Activated B cell treated with CpG ODN at 0.5 μM for 24 hours (primary cell): Measurements from ENCODE around the gene IFFO2. TPM values are rescaled to one million over a fixed set of nuclear protein-coding genes. Genes with fewer than 3 reads are reported as not detected.

Experiments used
- ATAC-seq: fragments of 200-7000 bp; cut with Tn5 transposase; one replicate; pipeline ENCODE4 v1.10.0; 2021; ENCODE audit warnings: low read depth, mild to moderate bottlenecking, moderate library complexity
- CTCF ChIA-PET: fragments of 350-600 bp; sonication (Branson Sonifier 250); formaldehyde crosslinking; loops from one replicate; lab custom pipeline; 2021; ENCODE audit warnings: antibody characterized with exemption; lab: Charles Lee
- POLR2A ChIA-PET: fragments of 350-600 bp; sonication (Branson Sonifier 250); formaldehyde crosslinking; loops from one replicate; lab custom pipeline; 2021; ENCODE audit warnings: antibody characterized with exemption; lab: Charles Lee
- DNase-seq: peaks from one replicate; pipeline ENCODE4 v3.0.0; 2022
- H3K27ac Mint-ChIP-seq: one replicate; pipeline ENCODE4 v1.8.0; 2020; ENCODE audit warnings: mixed read lengths
- H3K27me3 Mint-ChIP-seq: one replicate; pipeline ENCODE4 v1.8.0; 2021; ENCODE audit warnings: mixed read lengths
- H3K36me3 Mint-ChIP-seq: one replicate; pipeline ENCODE4 v1.8.0; 2021; ENCODE audit warnings: low read depth, mixed read lengths
- H3K4me1 Mint-ChIP-seq: one replicate; pipeline ENCODE4 v1.8.0; 2021; ENCODE audit warnings: mixed read lengths
- H3K4me3 Mint-ChIP-seq: one replicate; pipeline ENCODE4 v1.8.0; 2020; ENCODE audit warnings: mild to moderate bottlenecking, mixed read lengths
- H3K9me3 Mint-ChIP-seq: one replicate; pipeline ENCODE4 v1.8.0; 2020; ENCODE audit warnings: mixed read lengths
- intact Hi-C: fragments of 100-400 bp; cut with micrococcal nuclease; formaldehyde crosslinking; loops from one replicate; pipeline ENCODE4 v1.15.1; 2024
- total RNA-seq: library from RNA; stranded (reverse); gene quantifications from 2 replicates; pipeline ENCODE4 v1.2.3, GENCODE V29; 2022
- TF ChIP-seq, protein P1 (sequence below): fragments of 200-600 bp; IDR thresholded peaks from one replicate; pipeline ENCODE4 v1.8.0; 2022; ENCODE audit warnings: antibody characterized with exemption, mild to moderate bottlenecking

Gene IFFO2
- total RNA-seq, 1 donor from 2014 or later: 13.0 TPM

DNA sequence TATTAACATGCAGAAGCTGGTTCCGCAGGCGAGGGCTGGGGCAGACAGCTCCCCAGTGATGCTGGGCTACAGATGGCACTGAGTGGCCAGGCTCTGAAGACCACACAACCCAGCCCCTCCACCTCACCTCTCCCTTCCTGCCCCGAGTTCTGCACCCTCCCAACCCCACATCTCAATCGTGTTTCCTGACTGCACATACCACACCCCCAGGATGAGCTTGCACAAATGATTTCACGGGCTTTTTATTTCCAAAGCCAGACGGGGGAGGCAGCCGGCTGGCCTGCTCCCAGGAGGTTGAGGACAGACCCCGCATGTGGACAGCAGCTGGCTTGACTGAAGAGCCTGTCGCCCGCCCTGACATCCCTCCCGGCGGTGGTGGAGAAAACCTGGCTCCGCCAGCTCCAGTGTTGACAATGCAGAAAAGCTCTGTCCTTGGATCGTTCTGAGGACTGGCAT, 32.7 kb downstream of the IFFO2 start:
- POLR2A ChIA-PET: interaction anchor here (1.1 to 1.5 kb wide), 3 partner anchors 21 to 27 kb away, joined by 3 to 6 read pairs (median 4); partner anchors contain the start of gene ALDH4A1
- Mint-ChIP-seq H3K4me3 (no peak overlapping the region), H3K27ac (no peak overlapping the region), H3K4me1 (peaks cover 54% of the 10 kb centered on the region), H3K36me3 (peaks cover 19% of the 10 kb centered on the region), H3K27me3 (no peaks in the 10 kb centered on the region), H3K9me3 (no peaks in the 10 kb centered on the region)
- CTCF ChIA-PET: interaction anchor here (1.2 to 5.4 kb wide), 3 partner anchors 10 to 27 kb away, joined by 4 to 53 read pairs (median 5); no protein-coding TSS in a partner anchor
- TF ChIP-seq, protein P1, sequence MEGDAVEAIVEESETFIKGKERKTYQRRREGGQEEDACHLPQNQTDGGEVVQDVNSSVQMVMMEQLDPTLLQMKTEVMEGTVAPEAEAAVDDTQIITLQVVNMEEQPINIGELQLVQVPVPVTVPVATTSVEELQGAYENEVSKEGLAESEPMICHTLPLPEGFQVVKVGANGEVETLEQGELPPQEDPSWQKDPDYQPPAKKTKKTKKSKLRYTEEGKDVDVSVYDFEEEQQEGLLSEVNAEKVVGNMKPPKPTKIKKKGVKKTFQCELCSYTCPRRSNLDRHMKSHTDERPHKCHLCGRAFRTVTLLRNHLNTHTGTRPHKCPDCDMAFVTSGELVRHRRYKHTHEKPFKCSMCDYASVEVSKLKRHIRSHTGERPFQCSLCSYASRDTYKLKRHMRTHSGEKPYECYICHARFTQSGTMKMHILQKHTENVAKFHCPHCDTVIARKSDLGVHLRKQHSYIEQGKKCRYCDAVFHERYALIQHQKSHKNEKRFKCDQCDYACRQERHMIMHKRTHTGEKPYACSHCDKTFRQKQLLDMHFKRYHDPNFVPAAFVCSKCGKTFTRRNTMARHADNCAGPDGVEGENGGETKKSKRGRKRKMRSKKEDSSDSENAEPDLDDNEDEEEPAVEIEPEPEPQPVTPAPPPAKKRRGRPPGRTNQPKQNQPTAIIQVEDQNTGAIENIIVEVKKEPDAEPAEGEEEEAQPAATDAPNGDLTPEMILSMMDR: no peak
- intact Hi-C loops: no loop called here
- DNase-seq (no peak), ATAC-seq (no peak)

DNA sequence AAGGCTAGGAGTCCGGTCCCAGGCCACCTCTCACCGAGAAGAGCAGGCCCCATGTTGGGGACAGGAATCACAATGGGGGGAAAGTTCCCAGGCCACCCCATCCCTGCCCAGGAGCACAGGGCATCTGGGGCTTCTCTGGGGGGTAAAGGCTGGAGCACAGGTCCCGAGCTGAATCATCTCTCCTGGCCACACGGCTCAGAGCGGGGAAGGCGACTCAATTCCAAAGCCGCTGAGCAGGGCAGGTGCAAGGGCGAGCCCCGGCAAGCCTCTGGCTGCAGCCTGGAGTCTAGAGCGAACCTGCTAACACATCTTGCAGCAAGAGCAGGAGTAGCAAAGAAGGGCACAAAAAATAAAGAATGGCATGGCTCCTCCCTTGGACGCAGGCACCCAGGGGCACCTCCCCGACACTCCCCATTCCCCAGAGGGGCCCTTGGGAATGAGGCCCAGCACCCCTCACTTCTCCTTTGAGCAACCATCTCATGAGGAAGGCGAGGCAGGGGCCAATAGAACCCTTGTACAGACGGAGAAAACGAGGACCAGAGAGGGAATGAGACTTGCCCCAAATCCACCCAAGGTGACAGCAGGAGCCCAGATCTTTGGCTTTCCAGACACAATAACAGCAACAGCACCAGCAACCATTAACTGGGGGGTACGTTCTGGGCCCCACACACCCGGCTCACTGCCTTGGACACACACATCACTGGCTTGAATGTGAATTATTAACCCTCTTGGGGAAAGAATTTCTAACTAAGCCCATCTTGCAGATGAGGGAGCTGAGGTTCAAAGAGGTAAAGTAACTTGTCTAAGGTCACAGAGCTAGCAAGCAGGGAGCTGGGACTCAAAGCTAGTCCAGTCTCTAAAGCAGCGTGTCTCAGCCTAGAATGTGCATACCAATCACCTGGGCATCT, 33.4 kb downstream of the IFFO2 start:
- intact Hi-C loops: no loop called here
- DNase-seq (no peak), ATAC-seq (no peak)
- Mint-ChIP-seq H3K4me3 (no peak overlapping the region), H3K27ac (peak overlapping the region; percentile 20), H3K36me3 (peaks cover 22% of the 10 kb centered on the region), H3K9me3 (no peaks in the 10 kb centered on the region), H3K27me3 (no peaks in the 10 kb centered on the region), H3K4me1 (peaks cover 47% of the 10 kb centered on the region)
- TF ChIP-seq, protein P1: no peak
- POLR2A ChIA-PET: interaction anchor here (0.6 to 1.5 kb wide), 4 partner anchors 20 to 39 kb away, joined by 3 to 8 read pairs (median 4); partner anchors contain the start of genes ALDH4A1 and IFFO2
- CTCF ChIA-PET: interaction anchor here (1.0 to 5.4 kb wide), 6 partner anchors 9 to 50 kb away, joined by 4 to 53 read pairs (median 6); no protein-coding TSS in a partner anchor

DNA sequence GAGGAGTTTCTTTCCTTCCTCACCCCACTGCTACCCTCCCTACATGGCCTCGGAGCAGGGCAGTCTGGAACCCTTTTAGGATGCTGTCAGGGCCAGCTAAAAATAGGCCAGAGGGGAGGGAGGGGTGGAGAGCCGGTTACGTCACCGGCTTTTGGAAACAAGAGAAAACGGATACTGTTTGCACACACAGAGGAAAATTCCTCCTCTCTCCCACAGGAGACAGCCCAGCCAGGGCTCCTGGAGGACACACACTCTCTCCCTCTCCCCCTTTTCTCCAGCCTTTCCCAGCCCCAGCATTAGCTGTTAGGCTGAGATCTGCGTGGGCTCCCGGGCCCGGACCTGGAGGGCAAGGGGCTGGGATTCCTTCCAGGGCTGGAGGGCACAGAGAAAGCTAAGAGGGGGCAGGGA, 34.2 kb downstream of the IFFO2 start:
- ChIA-PET CTCF (interaction anchor here (1.0 to 2.1 kb wide), 4 partner anchors 8 to 50 kb away, joined by 4 to 12 read pairs (median 6); partner anchors contain the start of gene ALDH4A1), POLR2A (interaction anchor here (1.0 to 1.1 kb wide), 2 partner anchors 29 to 34 kb away, joined by 3 read pairs; partner anchors contain the start of gene IFFO2)
- H3K36me3 Mint-ChIP-seq: peaks cover 26% of the 10 kb centered on the region
- H3K27me3 Mint-ChIP-seq: no peaks in the 10 kb centered on the region
- no peak overlapping the region for H3K4me3 Mint-ChIP-seq
- TF ChIP-seq, protein P1: no peak
- H3K9me3 Mint-ChIP-seq: no peaks in the 10 kb centered on the region
- ATAC-seq (no peak), DNase-seq (no peak)
- H3K27ac Mint-ChIP-seq: no peak overlapping the region
- intact Hi-C loops: no loop called here
- peaks cover 40% of the 10 kb centered on the region for H3K4me1 Mint-ChIP-seq

DNA sequence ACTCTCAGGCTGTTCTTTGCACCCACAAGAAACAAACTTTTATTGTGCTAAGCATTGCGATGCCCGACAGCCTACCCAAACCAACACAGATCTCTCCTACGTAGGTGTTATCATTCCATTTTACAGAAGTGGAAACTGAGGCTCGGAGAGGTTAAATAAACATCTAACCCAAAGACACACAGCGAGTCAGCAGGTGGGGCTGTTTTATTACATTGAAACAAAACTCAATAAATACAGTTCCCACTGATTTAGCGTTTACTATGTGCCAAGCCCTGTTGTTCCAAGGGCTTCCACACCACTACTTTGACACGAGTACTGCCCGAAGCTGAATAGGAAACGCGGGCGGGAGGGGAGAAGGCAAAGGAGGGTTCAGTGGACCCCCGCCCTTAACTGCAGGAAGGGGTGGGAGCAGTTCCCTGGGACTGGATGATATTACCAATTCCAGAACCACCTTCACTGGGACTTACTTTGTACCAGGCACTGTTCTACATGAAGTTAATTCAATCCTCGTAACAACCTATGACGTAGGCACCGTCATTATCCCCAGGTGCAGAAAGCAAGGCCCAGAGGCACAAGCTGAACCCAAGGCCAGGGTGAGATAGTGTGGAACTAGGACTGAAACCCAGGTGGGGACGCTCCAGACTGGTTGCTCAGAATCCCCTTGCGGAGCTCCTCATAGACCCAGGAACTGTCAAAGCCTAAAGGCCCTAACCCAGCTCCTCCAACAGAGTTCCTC, 34.8 kb downstream of the IFFO2 start:
- peaks cover 31% of the 10 kb centered on the region for H3K36me3 Mint-ChIP-seq
- no peak overlapping the region for H3K4me3 Mint-ChIP-seq
- H3K27me3 Mint-ChIP-seq: no peaks in the 10 kb centered on the region
- TF ChIP-seq, protein P1: no peak
- no peak for DNase-seq
- no peaks in the 10 kb centered on the region for H3K9me3 Mint-ChIP-seq
- ATAC-seq: no peak
- ChIA-PET POLR2A (interaction anchor here (1.0 to 1.1 kb wide), 2 partner anchors 30 to 35 kb away, joined by 3 read pairs; partner anchors contain the start of gene IFFO2), CTCF (interaction anchor here (1.0 to 2.1 kb wide), 5 partner anchors 7 to 51 kb away, joined by 4 to 12 read pairs (median 7); partner anchors contain the start of gene ALDH4A1)
- intact Hi-C loops: no loop called here
- H3K4me1 Mint-ChIP-seq: peaks cover 33% of the 10 kb centered on the region
- no peak overlapping the region for H3K27ac Mint-ChIP-seq
